GM12878 (cell line): ENCODE results near the gene NPHS1. TPM values are rescaled to one million over a fixed set of nuclear protein-coding genes. Genes with fewer than 3 reads are reported as not detected.

Experiments used
- ATAC-seq: fragments of 200-7000 bp; cut with Tn5 transposase; 3 replicates; pipeline ENCODE4 v1.9.1; 2020; ENCODE audit warnings: mild to moderate bottlenecking, moderate library complexity
- BruUV-seq: library from RNA; stranded (reverse); fragments of 400-500 nt; replicated peaks from 2 replicates; lab custom pipeline; 2021; lab: Mats Ljungman, UMichigan
- CTCF ChIA-PET: fragments of 300-600 bp; sonication (Branson Sonifier 250); formaldehyde crosslinking; extraction: SDS; loops from one replicate; lab custom pipeline; 2021; ENCODE audit warnings: inconsistent platforms; lab: Yijun Ruan, JAX
- POLR2A ChIA-PET: fragments of 350-600 bp; formaldehyde crosslinking; extraction: SDS; loops from one replicate; lab custom pipeline; 2021; ENCODE audit warnings: inconsistent platforms; lab: Charles Lee
- RAD21 ChIA-PET: fragments of 300-600 bp; sonication (Branson Sonifier 250); formaldehyde crosslinking; loops from one replicate; lab custom pipeline; 2023; ENCODE audit warnings: antibody characterized with exemption; ENCODE audit not compliant: unreplicated experiment; lab: Charles Lee
- SMC1A ChIA-PET: fragments of 300-600 bp; sonication (Branson Sonifier 250); formaldehyde crosslinking; loops from one replicate; lab custom pipeline; 2023; ENCODE audit not compliant: unreplicated experiment, uncharacterized antibody; lab: Charles Lee
- DNase-seq: peaks from one replicate; pipeline ENCODE4 v3.0.0-alpha.2; 2011; ENCODE audit warnings: low read depth, low spot score
- FAIRE-seq: peaks from 3 replicates; lab custom pipeline; 2011; peaks lifted over from hg19 to GRCh38; lab: Jason Lieb, UNC
- H2AFZ ChIP-seq: 2 replicates; pipeline ENCODE4 v1.6.0; 2011; ENCODE audit warnings: low read depth, low read length, control low read depth; ENCODE audit not compliant: control insufficient read depth
- H3K27ac ChIP-seq: 2 replicates; pipeline ENCODE4 v1.5.1; 2011; ENCODE audit warnings: control low read depth; ENCODE audit not compliant: control insufficient read depth, insufficient read depth
- H3K27me3 ChIP-seq, 2 experiments: replicated peaks in 1 of 2; 2 replicates each; pipeline versions ENCODE4 v1.6.0 to v1.6.1; 2011; ENCODE audit warnings: low read length in 1 of 2; ENCODE audit not compliant: control insufficient read depth in 2 of 2, insufficient read depth in 2 of 2
- H3K36me3 ChIP-seq, 2 experiments: 2 replicates each; pipeline ENCODE4 v1.5.1; 2011; ENCODE audit warnings: low read length in 1 of 2; ENCODE audit not compliant: control insufficient read depth in 2 of 2, insufficient read depth in 2 of 2
- H3K4me1 ChIP-seq: 2 replicates; pipeline ENCODE4 v1.6.1; 2011; ENCODE audit warnings: mild to moderate bottlenecking, low read length, moderate library complexity, mixed read lengths; ENCODE audit not compliant: control insufficient read depth, insufficient read depth
- H3K4me2 ChIP-seq: 2 replicates; pipeline ENCODE4 v1.6.0; 2011; ENCODE audit warnings: control low read depth; ENCODE audit not compliant: control insufficient read depth, insufficient read depth
- H3K4me3 ChIP-seq: fragments of 200-600 bp; sonication (generic); 2 replicates; pipeline ENCODE4 v1.5.1; 2016
- H3K79me2 ChIP-seq: 2 replicates; pipeline ENCODE4 v1.6.0; 2011; ENCODE audit warnings: low read length; ENCODE audit not compliant: control insufficient read depth, insufficient read depth
- H3K9ac ChIP-seq: 2 replicates; pipeline ENCODE4 v1.8.0; 2011; ENCODE audit warnings: low read length, control low read depth, mixed read lengths; ENCODE audit not compliant: control insufficient read depth, insufficient read depth
- H3K9me3 ChIP-seq: replicated peaks from 3 replicates; pipeline ENCODE4 v1.5.1; 2011; ENCODE audit warnings: mild to moderate bottlenecking, low read length; ENCODE audit not compliant: control insufficient read depth, insufficient read depth
- H4K20me1 ChIP-seq: 2 replicates; pipeline ENCODE4 v1.6.0; 2011; ENCODE audit not compliant: control insufficient read depth, insufficient read depth
- BRCA1 ChIP-seq: IDR thresholded peaks from 2 replicates; pipeline ENCODE4 v1.6.1; 2011; ENCODE audit warnings: low read depth, low read length, improper control_type of control experiment
- ETV6 ChIP-seq, 2 experiments: fragments of 450-650 bp in 1 of 2; IDR thresholded peaks in 1 of 2; conservative IDR thresholded peaks in 1 of 2; 2 replicates each; pipeline ENCODE4 v1.6.1; 2014; ENCODE audit warnings: antibody characterized with exemption in 1 of 2, borderline replicate concordance in 1 of 2, low read depth in 1 of 2, mild to moderate bottlenecking in 1 of 2, moderate library complexity in 1 of 2
- HCFC1 ChIP-seq: fragments of 150-350 bp; IDR thresholded peaks from 2 replicates; pipeline ENCODE4 v1.6.1; 2014; ENCODE audit warnings: low read length
- KAT2A ChIP-seq: conservative IDR thresholded peaks from 2 replicates; pipeline ENCODE4 v1.6.1; 2011; ENCODE audit warnings: low read depth, low read length; ENCODE audit not compliant: control insufficient read depth
- LARP7 ChIP-seq: fragments of 450-650 bp; IDR thresholded peaks from 2 replicates; pipeline ENCODE4 v1.6.1; 2017; ENCODE audit warnings: mild to moderate bottlenecking
- NFYB ChIP-seq: IDR thresholded peaks from 2 replicates; pipeline ENCODE4 v1.6.1; 2011; ENCODE audit warnings: low read depth, mild to moderate bottlenecking, low read length, improper control_type of control experiment, moderate library complexity; ENCODE audit not compliant: insufficient read depth
- NRF1 ChIP-seq: conservative IDR thresholded peaks from 2 replicates; pipeline ENCODE4 v1.6.1; 2011; ENCODE audit warnings: mild to moderate bottlenecking, low read depth, low read length, improper control_type of control experiment
- ZZZ3 ChIP-seq: IDR thresholded peaks from 2 replicates; pipeline ENCODE4 v1.6.1; 2011; ENCODE audit warnings: low read depth; ENCODE audit not compliant: control insufficient read depth, insufficient read length
- WGBS: methylation state at CpG from one replicate; pipeline ENCODE4 v1.1.6; 2016; ENCODE audit warnings: low lambda C conversion rate; ENCODE audit not compliant: insufficient replicate concordance, insufficient coverage; ENCODE audit errors: missing lambda C conversion rate; 5-methylcytosine and 5-hydroxymethylcytosine counted together
- in situ Hi-C: fragments of 300-500 bp; cut with MboI; formaldehyde crosslinking; loops from 9 replicates; pipeline ENCODE4 v1.14.3; 2018; ENCODE audit warnings: mixed read lengths
- intact Hi-C: fragments of 100-400 bp; cut with micrococcal nuclease; formaldehyde crosslinking; loops from one replicate; pipeline ENCODE4 v1.14.2; 2022; ENCODE audit not compliant: unreplicated experiment
- polyA plus RNA-seq, 11 experiments: library from polyadenylated mRNA; depleted of rRNA in 4 of 11; unstranded in 6 of 11; stranded (reverse) in 5 of 11; fragments of >200 nt; fragmentation: Nextera tagmentation in 4 of 11; fragmentation: Illumina TruSeq in 1 of 11; extraction: Ambion mirVana in 4 of 11; extraction: Trizol in 1 of 11; gene quantifications; 1 replicate in 1 of 11; 2 replicates in 10 of 11; pipeline versions ENCODE4 v1.2.1 to v1.2.3, GENCODE V29; 2011 to 2016; ENCODE audit warnings: inconsistent platforms in 2 of 11, missing spikeins in 2 of 11, low read depth in 1 of 11
- total RNA-seq, 4 experiments: library from RNA; depleted of rRNA in 3 of 4; stranded (reverse); fragments of >200 nt in 3 of 4; fragmentation: Illumina TruSeq in 1 of 4; extraction: Trizol in 1 of 4; gene quantifications; 2 replicates each; pipeline versions ENCODE4 v1.2.1 to v1.2.3, GENCODE V29; 2013 to 2021
- TF ChIP-seq, protein P1 (sequence below): fragments of 450-650 bp; formaldehyde crosslinking; IDR thresholded peaks from 2 replicates; pipeline ENCODE4 v1.4.0; 2020; ENCODE audit warnings: mild to moderate bottlenecking, moderate library complexity

NPHS1 gene
- total and polyA plus RNA-seq, 10 of the 15 experiments (the other 5 are each of a cell fraction or from before 2014, with no cell fraction given), result not detected

DNA sequence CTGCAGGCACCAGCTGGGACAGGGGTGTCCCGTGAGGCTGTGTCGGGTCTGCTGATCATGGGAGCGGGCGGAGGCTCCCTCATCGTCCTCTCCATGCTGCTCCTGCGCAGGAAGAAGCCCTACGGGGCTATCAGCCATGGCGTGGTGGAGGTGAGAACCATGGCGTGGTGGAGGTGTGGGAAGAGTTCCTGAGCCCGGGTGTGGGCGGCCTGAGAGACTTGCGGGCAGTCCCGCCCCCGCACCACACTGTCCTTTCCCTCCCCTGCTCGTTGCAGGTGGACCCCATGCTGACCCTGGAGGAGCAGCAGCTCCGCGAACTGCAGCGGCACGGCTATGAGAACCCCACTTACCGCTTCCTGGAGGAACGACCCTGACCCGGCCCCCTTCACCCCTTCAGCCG is 26.8 kb upstream of the NPHS1 start:
- ChIA-PET POLR2A (no interaction called here), CTCF (interaction anchor here (1.1 to 9.6 kb wide), 4 partner anchors 11 to 186 kb away, joined by 3 to 145 read pairs (median 6); partner anchors contain the start of gene APLP1), SMC1A (interaction anchor here (0.9 to 6.7 kb wide), 3 partner anchors 52 to 188 kb away, joined by 3 to 90 read pairs (median 10); no protein-coding TSS in a partner anchor), RAD21 (interaction anchor here (0.7 to 7.3 kb wide), 2 partner anchors 53 to 185 kb away, joined by 3 to 107 read pairs; no protein-coding TSS in a partner anchor)
- no peak for FAIRE-seq
- 32% methylated on average over 23 of the region's 23 CpGs for WGBS
- H3K4me3 ChIP-seq, result no peak overlapping the region
- no peaks in the 10 kb centered on the region; a peak in 1 of 4 replicates for H3K27me3 ChIP-seq
- no peak overlapping the region for H3K27ac ChIP-seq
- in situ Hi-C loops, result no loop called here
- BruUV-seq, result no TSS peak
- TF ChIP-seq HCFC1, result no peak
- no peak for TF ChIP-seq LARP7
- H3K4me2 ChIP-seq, result no peak overlapping the region
- H3K9me3 ChIP-seq, result no peaks in the 10 kb centered on the region
- H2AFZ ChIP-seq, result no peak overlapping the region
- no peaks in the 10 kb centered on the region for H3K4me1 ChIP-seq
- H3K36me3 ChIP-seq, result no peaks in the 10 kb centered on the region
- ATAC-seq, result no peak
- no peak overlapping the region for H3K9ac ChIP-seq
- no peak for DNase-seq
- H3K79me2 ChIP-seq, result no peaks in the 10 kb centered on the region
- H4K20me1 ChIP-seq, result no peaks in the 10 kb centered on the region
- intact Hi-C loops, result no loop called here

DNA sequence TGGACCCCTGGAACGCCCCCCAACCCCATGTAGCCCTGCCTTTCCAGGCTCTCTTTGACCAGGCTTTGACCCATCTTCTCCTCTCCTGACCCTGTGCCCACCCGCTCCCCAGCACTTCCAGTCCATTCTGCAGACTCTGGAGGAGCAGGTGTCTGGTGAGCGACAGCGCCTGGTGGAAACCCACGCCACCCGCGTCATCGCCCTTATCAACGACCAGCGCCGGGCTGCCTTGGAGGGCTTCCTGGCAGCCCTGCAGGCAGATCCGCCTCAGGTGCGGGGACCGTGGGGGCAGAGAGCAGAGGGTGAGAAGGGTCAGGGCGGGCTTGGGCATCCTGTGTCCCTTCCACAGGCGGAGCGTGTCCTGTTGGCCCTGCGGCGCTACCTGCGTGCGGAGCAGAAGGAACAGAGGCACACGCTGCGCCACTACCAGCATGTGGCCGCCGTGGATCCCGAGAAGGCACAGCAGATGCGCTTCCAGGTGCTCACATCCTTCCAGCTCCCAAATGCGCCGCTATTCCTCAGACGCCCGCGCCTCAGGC is 22.2 kb upstream of the NPHS1 start:
- H3K27ac ChIP-seq, result no peak overlapping the region
- no peaks in the 10 kb centered on the region for H3K79me2 ChIP-seq
- no peak overlapping the region for H3K4me3 ChIP-seq
- H4K20me1 ChIP-seq, result no peaks in the 10 kb centered on the region
- H3K9ac ChIP-seq, result no peak overlapping the region
- peaks cover 7% of the 10 kb centered on the region for H3K4me1 ChIP-seq
- SMC1A ChIA-PET, result no interaction called here
- CTCF ChIA-PET, result no interaction called here
- WGBS, result 77% methylated on average over 32 of the region's 32 CpGs
- RAD21 ChIA-PET, result interaction anchor here (1.0 kb wide), 1 partner anchor 57 kb away, joined by 3 read pairs; no protein-coding TSS in a partner anchor
- DNase-seq (no peak), FAIRE-seq (no peak), ATAC-seq (no peak)
- no peaks in the 10 kb centered on the region; a peak in 1 of 4 replicates for H3K27me3 ChIP-seq
- no peaks in the 10 kb centered on the region for H3K9me3 ChIP-seq
- no peaks in the 10 kb centered on the region for H3K36me3 ChIP-seq
- BruUV-seq, result no TSS peak
- H2AFZ ChIP-seq, result no peak overlapping the region
- intact Hi-C loops, result no loop called here
- in situ Hi-C loops, result no loop called here
- H3K4me2 ChIP-seq, result no peak overlapping the region
- POLR2A ChIA-PET, result no interaction called here
- TF ChIP-seq ETV6 (conservative IDR thresholded peaks at IDR 0.05 in 1 of 2, IDR thresholded peaks at IDR 0.05 in 1 of 2; ENCODE audit: borderline replicate concordance in 1 of 2, low read depth in 1 of 2) (no peak), NFYB (no peak), KAT2A (no peak), NRF1 (no peak), BRCA1 (no peak), ZZZ3 (no peak)
- TF ChIP-seq, protein P1, sequence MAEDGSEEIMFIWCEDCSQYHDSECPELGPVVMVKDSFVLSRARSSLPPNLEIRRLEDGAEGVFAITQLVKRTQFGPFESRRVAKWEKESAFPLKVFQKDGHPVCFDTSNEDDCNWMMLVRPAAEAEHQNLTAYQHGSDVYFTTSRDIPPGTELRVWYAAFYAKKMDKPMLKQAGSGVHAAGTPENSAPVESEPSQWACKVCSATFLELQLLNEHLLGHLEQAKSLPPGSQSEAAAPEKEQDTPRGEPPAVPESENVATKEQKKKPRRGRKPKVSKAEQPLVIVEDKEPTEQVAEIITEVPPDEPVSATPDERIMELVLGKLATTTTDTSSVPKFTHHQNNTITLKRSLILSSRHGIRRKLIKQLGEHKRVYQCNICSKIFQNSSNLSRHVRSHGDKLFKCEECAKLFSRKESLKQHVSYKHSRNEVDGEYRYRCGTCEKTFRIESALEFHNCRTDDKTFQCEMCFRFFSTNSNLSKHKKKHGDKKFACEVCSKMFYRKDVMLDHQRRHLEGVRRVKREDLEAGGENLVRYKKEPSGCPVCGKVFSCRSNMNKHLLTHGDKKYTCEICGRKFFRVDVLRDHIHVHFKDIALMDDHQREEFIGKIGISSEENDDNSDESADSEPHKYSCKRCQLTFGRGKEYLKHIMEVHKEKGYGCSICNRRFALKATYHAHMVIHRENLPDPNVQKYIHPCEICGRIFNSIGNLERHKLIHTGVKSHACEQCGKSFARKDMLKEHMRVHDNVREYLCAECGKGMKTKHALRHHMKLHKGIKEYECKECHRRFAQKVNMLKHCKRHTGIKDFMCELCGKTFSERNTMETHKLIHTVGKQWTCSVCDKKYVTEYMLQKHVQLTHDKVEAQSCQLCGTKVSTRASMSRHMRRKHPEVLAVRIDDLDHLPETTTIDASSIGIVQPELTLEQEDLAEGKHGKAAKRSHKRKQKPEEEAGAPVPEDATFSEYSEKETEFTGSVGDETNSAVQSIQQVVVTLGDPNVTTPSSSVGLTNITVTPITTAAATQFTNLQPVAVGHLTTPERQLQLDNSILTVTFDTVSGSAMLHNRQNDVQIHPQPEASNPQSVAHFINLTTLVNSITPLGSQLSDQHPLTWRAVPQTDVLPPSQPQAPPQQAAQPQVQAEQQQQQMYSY, result no peak
